Islet precursor cell (in vitro differentiated cells): ENCODE data around the gene LIN9.
A peak's percentile ranks its signal among the peaks of the same experiment; 100 is the strongest.
"Not testable (repeated sequence)": the region's sequence is repeated elsewhere in the genome, so short reads cannot be mapped to it uniquely, and the experiment has no call there.

ENCODE experiments used
- DNase-seq: peaks from one replicate; pipeline ENCODE4 v3.0.0-alpha.2; 2018

The LIN9 gene

GRCh38 chr1:226272233-226272902 is 36.6 kb downstream of the LIN9 start:
- DNase-seq = peak; percentile 80

- no peak for DNase-seq
Measured at GRCh38 chr1:226268421-226269124, 40.4 kb downstream of the LIN9 start.

DNA sequence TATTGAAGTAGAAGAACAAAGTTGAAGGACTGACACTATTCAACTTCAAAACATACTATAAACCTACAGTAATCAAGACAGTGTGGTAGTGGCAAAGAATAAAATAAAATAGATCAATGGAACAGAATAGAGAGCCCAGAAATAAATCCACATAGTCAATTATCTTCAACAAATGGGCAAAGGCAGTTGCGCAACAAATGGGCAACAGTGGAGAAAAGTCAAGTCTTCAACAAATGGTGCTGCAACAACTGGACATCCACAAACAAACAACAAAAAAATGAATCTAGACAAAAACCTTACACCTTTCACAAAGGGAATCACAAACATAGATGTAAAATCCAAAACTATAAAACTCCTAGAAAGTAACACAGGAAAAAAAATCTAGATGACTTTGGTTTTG is 47.1 kb downstream of the LIN9 start:
- DNase-seq = no peak

GRCh38 chr1:226255380-226255779 is 53.6 kb downstream of the LIN9 start:
- DNase-seq = no peak

DNA sequence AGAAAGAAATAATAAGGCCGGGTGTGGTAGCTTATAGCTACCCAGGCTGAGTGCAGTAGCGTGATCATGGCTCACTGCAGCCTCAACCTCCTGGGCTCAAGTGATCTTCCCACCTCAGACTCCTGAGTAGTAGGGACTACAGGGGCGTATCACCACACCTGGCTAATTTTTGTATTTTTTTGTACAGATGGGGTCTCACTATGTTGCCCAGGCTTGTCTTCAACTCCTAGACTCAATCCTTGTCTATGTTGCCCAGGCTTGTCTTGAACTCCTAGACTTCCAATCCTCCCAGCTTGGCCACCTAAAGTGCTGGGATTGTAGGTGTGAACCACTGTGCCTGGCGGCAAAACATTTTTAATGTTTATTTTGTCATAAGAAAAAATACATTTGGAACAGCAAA is 55.0 kb downstream of the LIN9 start:
- no peak for DNase-seq

GRCh38 chr1:226252841-226253240 is 56.1 kb downstream of the LIN9 start:
- DNase-seq = not testable (repeated sequence)

DNA sequence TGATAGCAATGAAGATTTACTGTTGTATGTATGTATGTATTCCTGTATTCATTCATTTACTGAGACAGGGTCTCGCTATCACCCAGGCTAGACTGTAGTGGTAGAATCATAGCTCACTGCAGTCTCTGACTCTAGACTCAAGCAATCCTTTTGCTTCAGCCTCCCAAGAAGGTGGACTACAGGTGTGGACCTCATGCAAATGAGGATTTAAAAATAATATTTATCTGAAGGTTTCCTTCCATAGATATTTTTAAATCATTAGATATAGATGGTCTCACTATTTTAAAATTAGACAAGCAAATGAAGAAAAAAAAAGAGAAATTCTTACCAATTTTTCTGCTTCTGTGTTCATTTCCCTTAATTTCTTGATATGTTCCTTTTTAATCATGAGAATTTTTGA is 58.5 kb downstream of the LIN9 start:
- no peak for DNase-seq

GRCh38 chr1:226248796-226249195 is 60.2 kb downstream of the LIN9 start:
- DNase-seq = no peak

GRCh38 chr1:226248091-226248490 is 60.9 kb downstream of the LIN9 start:
- no peak for DNase-seq

GRCh38 chr1:226239421-226239820 is 69.5 kb downstream of the LIN9 start:
- no peak for DNase-seq

DNA sequence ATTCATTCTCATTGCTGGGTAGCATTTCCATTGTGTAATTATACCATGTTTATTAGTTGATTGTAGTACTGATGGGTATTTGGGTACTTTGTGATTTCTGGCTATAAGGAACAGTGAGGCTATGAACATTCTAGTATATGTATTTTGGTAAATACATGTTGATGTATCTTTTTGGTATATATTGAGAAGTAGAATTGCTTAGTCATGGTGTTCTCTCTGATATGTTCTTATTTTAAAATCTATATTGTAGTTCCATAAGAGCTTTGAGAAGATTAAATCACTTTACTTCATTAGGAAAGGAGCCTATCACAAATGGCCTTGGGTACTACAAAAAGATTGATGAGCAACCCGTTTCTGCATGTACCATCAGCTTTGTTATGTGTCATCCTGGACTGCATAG is 72.1 kb downstream of the LIN9 start:
- DNase-seq = no peak

GRCh38 chr1:226233806-226234205 is 75.2 kb downstream of the LIN9 start:
- no peak for DNase-seq

- no peak for DNase-seq
Measured at GRCh38 chr1:226233293-226233692, 75.7 kb downstream of the LIN9 start.

- DNase-seq = no peak
Measured at GRCh38 chr1:226226601-226227000, 82.4 kb downstream of the LIN9 start.

DNA sequence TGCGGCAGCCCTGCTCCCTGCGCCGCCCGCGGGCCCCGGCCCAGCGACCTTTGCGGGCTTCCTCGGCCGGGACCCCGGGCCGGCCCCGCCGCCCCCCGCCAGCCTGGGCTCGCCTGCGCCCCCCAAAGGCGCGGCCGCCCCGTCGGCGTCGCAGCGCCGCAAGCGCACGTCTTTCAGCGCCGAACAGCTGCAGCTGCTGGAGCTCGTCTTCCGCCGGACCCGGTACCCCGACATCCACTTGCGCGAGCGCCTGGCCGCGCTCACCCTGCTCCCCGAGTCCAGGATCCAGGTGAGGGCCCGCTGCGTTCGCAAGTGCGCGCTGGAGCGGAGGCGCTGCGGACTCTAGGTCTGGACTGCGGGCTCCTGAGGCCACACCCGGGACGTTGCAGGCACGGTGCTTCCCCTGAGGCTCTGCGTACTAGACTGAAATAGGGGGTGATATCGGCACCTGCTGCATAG is 85.1 kb downstream of the LIN9 start:
- DNase-seq = peak; percentile 69

DNA sequence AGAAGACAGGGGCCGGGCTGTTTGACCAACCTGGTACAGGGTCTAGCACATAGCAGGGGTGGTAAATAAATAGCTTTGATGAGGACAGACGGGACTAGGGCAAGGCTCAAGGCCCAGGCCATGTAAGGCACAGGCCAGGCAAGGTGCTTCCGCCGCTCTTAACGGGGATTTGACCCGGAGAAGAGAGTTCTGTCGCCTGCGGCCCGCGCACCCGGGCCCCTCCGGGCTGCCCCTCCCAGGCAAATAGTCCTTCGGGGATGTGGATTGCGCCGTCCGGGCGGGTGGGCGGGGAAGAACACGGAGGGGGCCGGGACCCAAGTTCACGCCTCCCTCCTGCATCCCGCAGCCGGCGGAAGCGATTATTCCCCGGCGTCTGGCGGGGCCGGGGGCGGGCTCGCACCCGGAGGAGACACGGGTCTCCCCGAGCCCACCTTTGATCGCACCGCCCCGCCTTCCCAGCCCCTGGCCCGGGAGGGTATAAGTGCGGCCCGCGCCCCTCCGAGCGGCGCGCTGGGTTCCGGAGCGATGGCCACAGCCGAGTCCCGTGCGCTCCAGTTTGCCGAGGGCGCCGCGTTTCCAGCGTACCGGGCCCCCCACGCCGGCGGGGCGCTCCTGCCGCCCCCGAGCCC is 85.7 kb downstream of the LIN9 start, which contains the start of gene MIXL1:
TSS of gene MIXL1 (plus strand) at position 508 of the 629 bp plus-strand sequence. CDS start at position 526, 18 bp downstream.
- DNase-seq = no peak

GRCh38 chr1:226222686-226223085 is 86.3 kb downstream of the LIN9 start:
- no peak for DNase-seq

DNA sequence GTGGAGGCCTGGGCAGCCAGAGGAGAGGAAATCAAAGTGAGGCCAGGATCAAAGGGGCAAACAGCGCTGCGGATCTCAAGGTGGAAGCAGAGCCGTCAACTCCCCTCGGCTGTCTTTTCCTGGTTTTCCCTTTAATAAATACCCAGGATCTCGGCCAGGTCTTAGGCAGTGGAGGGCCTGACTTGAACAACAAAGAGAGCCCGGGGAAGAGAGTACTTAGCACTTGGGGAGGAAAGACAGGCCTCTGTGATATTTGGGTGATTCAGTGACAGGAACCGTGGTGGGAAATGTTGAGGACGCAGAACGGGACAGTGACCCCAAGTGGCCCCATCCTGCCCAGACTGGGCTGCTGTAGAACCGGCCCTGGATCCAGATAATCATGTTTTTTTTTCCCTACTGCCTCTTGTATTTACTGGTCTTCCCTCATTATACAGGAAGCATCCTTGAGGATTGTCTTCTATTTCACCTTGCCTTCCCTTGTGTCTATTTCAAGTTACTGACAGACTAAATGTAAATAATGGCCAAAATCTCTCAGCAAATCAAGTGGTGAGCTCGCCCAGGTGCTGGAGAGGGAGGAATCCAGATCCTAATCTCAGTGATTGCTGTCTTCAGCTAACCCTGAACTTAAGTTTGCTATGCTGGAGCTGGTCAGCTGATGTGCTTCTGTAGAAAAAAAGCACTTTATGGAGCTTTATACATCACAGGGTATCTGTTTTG is 88.3 kb downstream of the LIN9 start:
- no peak for DNase-seq

DNA sequence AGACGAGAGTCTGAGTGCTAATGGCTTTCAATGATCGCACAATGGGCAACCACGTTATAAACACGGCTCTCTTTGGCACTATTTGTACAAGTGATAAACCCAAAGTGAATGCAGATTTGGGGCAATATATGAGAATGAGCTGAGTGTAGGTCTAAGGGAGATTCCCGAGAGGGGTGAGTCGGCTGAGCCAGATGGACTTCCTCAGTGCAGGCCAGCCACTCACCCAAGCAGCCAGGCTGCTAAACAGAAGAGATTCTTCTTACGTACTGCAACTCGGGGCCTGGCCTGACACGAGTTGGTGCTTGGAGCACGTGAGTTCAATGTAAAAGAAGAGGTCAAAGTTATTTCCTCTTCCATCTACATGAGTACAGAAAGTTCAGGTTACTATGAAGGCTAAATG is 91.7 kb downstream of the LIN9 start:
- no peak for DNase-seq

- DNase-seq = no peak
Measured at GRCh38 chr1:226216056-226216455, 92.9 kb downstream of the LIN9 start.

- DNase-seq = peak; percentile 85
Measured at GRCh38 chr1:226215239-226215638, 93.7 kb downstream of the LIN9 start.

DNA sequence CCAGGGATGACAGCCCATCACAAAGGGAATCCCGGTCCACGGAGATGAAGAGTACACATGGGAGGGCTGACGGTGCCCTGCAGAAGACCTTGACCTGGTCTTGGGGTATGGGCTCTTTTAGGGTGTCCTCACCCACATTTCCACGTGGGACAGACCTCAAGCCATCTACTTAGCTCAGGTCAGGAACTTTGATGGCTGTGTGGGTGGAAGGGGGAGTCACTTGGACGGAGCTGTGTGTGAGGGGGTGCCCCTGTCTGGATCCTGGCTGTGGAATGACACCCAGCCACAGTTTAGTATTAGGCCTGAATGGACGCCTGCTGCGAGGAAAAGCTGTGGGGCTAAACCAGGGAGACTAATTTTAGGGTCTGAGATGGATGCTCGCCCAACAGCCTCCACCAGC is 96.4 kb downstream of the LIN9 start:
- no peak for DNase-seq

DNA sequence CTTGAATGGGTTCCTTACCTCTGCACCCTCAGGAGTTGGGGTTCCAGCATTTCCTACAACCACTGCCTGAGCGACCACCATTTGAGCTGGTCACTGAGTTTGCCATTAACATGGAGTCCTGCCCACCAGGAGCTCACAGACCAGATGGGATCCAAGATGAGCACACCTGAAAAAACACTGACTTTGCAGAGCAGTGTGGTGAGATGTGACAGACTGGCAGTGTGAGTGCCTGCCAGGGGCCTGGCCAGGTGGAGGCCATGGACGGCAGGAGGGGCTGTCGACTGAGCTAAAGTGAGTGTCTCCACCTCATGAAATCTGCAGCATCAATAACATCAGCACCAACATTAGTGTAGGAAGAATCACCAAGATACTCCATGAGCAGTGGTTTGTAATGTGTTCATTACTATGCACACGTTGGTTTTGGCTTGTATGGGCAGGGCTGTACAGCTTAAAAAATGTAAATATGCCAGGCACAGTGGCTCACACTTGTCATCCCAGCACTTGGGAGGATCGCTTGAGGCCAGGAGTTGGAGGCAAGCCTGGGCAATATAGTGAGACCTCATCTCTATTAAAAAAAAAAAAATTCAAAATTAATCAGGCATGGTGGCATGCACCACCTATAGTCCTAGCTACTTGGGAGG is 97.7 kb downstream of the LIN9 start:
- no peak for DNase-seq
